Keratinocyte (primary cell): ENCODE measurements around the gene TOB2. TPM values are rescaled to one million over a fixed set of nuclear protein-coding genes. Genes with fewer than 3 reads are reported as not detected.

Experiments used
- DNase-seq: peaks from one replicate; pipeline ENCODE4 v3.0.0-alpha.2; 2011; ENCODE audit warnings: low read depth, missing footprints, low spot score
- FAIRE-seq: peaks from 2 replicates; lab custom pipeline; 2011; peaks lifted over from hg19 to GRCh38; lab: Jason Lieb, UNC
- H2AFZ ChIP-seq: 2 replicates; pipeline ENCODE4 v1.6.0; 2012; ENCODE audit warnings: low read length, control low read depth, inconsistent platforms; ENCODE audit not compliant: control insufficient read depth
- H3K27ac ChIP-seq: 2 replicates; pipeline ENCODE4 v1.5.1; 2011; ENCODE audit warnings: low read length; ENCODE audit not compliant: control insufficient read depth, insufficient read depth
- H3K27me3 ChIP-seq: 3 replicates; pipeline ENCODE4 v1.6.0; 2011; ENCODE audit warnings: low read length; ENCODE audit not compliant: control insufficient read depth, insufficient read depth; ENCODE audit errors: extremely low read depth
- H3K36me3 ChIP-seq, 2 experiments: 2 replicates in 1 of 2; 3 replicates in 1 of 2; pipeline ENCODE4 v1.5.1; 2011; ENCODE audit warnings: low read length in 2 of 2, mild to moderate bottlenecking in 1 of 2; ENCODE audit not compliant: control insufficient read depth in 2 of 2, insufficient read depth in 2 of 2; ENCODE audit errors: extremely low read depth in 1 of 2
- H3K4me1 ChIP-seq: 3 replicates; pipeline ENCODE4 v1.5.1; 2011; ENCODE audit warnings: low read length; ENCODE audit not compliant: control insufficient read depth, insufficient read depth; ENCODE audit errors: extremely low read depth
- H3K4me2 ChIP-seq: 3 replicates; pipeline ENCODE4 v1.6.0; 2011; ENCODE audit warnings: low read depth, low read length; ENCODE audit not compliant: control insufficient read depth, insufficient read depth; ENCODE audit errors: extremely low read depth
- H3K4me3 ChIP-seq, 3 experiments: fragments of 200-600 bp in 1 of 3; sonication (generic) in 1 of 3; 2 replicates in 2 of 3; 3 replicates in 1 of 3; pipeline ENCODE4 v1.5.1; 2011 to 2016; ENCODE audit warnings: low read length in 3 of 3, mild to moderate bottlenecking in 3 of 3, control low read depth in 2 of 3, inconsistent platforms in 1 of 3, low read depth in 1 of 3, mixed read lengths in 1 of 3, mixed run types in 1 of 3, moderate library complexity in 1 of 3; ENCODE audit not compliant: control insufficient read depth in 2 of 3, insufficient read depth in 2 of 3; ENCODE audit errors: extremely low read depth in 1 of 3
- H3K79me2 ChIP-seq: 2 replicates; pipeline ENCODE4 v1.6.0; 2012; ENCODE audit warnings: low read length; ENCODE audit not compliant: control insufficient read depth, insufficient read depth
- H3K9ac ChIP-seq: 3 replicates; pipeline ENCODE4 v1.6.0; 2011; ENCODE audit warnings: low read length; ENCODE audit not compliant: control insufficient read depth, insufficient read depth; ENCODE audit errors: extremely low read depth
- H3K9me1 ChIP-seq: 3 replicates; pipeline ENCODE4 v1.6.0; 2011; ENCODE audit warnings: low read length; ENCODE audit not compliant: control insufficient read depth, insufficient read depth; ENCODE audit errors: extremely low read depth
- H3K9me3 ChIP-seq: 2 replicates; pipeline ENCODE4 v1.5.1; 2012; ENCODE audit warnings: low read depth, low read length; ENCODE audit not compliant: control insufficient read depth
- H4K20me1 ChIP-seq: 3 replicates; pipeline ENCODE4 v1.6.0; 2011; ENCODE audit warnings: low read length; ENCODE audit not compliant: control insufficient read depth, insufficient read depth; ENCODE audit errors: extremely low read depth
- CTCF ChIP-seq, 3 experiments: IDR thresholded peaks in 1 of 3; conservative IDR thresholded peaks in 1 of 3; optimal IDR thresholded peaks in 1 of 3; 2 replicates in 2 of 3; 3 replicates in 1 of 3; pipeline versions ENCODE3 to v1.5.1; 2011; ENCODE audit warnings: low read length in 3 of 3, mild to moderate bottlenecking in 3 of 3, moderate library complexity in 2 of 3, control low read depth in 1 of 3, inconsistent platforms in 1 of 3; ENCODE audit not compliant: insufficient read depth in 2 of 3; ENCODE audit errors: extremely low read depth in 1 of 3
- EZH2 ChIP-seq: IDR thresholded peaks from one replicate; pipeline ENCODE4 v1.6.1; 2012; ENCODE audit warnings: inconsistent platforms, mild to moderate bottlenecking, low read length, moderate library complexity
- dilution Hi-C: fragments of 300-500 bp; cut with MboI; formaldehyde crosslinking; loops from one replicate; pipeline ENCODE4 v1.7.0; 2020; ENCODE audit warnings: low sequenced_read_pairs; ENCODE audit not compliant: extremely low pct_ligation_motif_present
- polyA plus RNA-seq, 5 experiments: library from polyadenylated mRNA; depleted of rRNA in 3 of 5; stranded (reverse) in 3 of 5; stranded (forward) in 1 of 5; unstranded in 1 of 5; fragments of >200 nt; gene quantifications; 1 replicate in 1 of 5; 2 replicates in 3 of 5; 3 replicates in 1 of 5; pipeline versions ENCODE4 v1.2.1 to v1.2.3, GENCODE V29; 2011 to 2012; ENCODE audit warnings: missing spikeins in 2 of 5, low read depth in 1 of 5, low replicate concordance in 1 of 5

TOB2 gene
- polyA plus RNA-seq, 1 donor (not counting 4 experiments of a cell fraction or from before 2014, with no cell fraction given) = 14.5 TPM

- dilution Hi-C loops = no loop called here
- H3K4me1 ChIP-seq = peaks cover 6% of the 10 kb centered on the region
- no peak overlapping the region for H2AFZ ChIP-seq
- no peaks in the 10 kb centered on the region for H3K9me3 ChIP-seq
- H3K79me2 ChIP-seq = no peaks in the 10 kb centered on the region
- TF ChIP-seq EZH2 (no peak), CTCF (optimal IDR thresholded peaks at IDR 0.05 in 1 of 3, IDR thresholded peaks at IDR 0.05 in 1 of 3, conservative IDR thresholded peaks at IDR 0.05 in 1 of 3; ENCODE audit: extremely low read depth in 1 of 3, insufficient read depth in 2 of 3, low read length in 3 of 3) (no peak)
- H3K27me3 ChIP-seq = no peaks in the 10 kb centered on the region
- H3K4me2 ChIP-seq = no peak overlapping the region
- H3K9ac ChIP-seq = no peak overlapping the region
- FAIRE-seq = no peak
- no peaks in the 10 kb centered on the region for H4K20me1 ChIP-seq
- H3K36me3 ChIP-seq = peaks cover 7 to 9% of the 10 kb centered on the region in 2 experiments
- no peaks in the 10 kb centered on the region for H3K9me1 ChIP-seq
- no peak overlapping the region for H3K27ac ChIP-seq
- H3K4me3 ChIP-seq = no peak overlapping the region
- no peak for DNase-seq
Observed at GRCh38 chr22:41397143-41397811, 49.3 kb downstream of the TOB2 start.

- FAIRE-seq = no peak
- no peaks in the 10 kb centered on the region for H3K27me3 ChIP-seq
- H3K9me3 ChIP-seq = no peaks in the 10 kb centered on the region
- peaks cover 7 to 9% of the 10 kb centered on the region in 2 experiments for H3K36me3 ChIP-seq
- no peak overlapping the region for H3K4me3 ChIP-seq
- no peaks in the 10 kb centered on the region for H4K20me1 ChIP-seq
- H3K79me2 ChIP-seq = no peaks in the 10 kb centered on the region
- H3K4me1 ChIP-seq = no peaks in the 10 kb centered on the region
- TF ChIP-seq CTCF (optimal IDR thresholded peaks at IDR 0.05 in 1 of 3, IDR thresholded peaks at IDR 0.05 in 1 of 3, conservative IDR thresholded peaks at IDR 0.05 in 1 of 3; ENCODE audit: extremely low read depth in 1 of 3, insufficient read depth in 2 of 3, low read length in 3 of 3) = no peak
- DNase-seq = no peak
- dilution Hi-C loops = no loop called here
- no peak overlapping the region for H2AFZ ChIP-seq
- H3K4me2 ChIP-seq = no peak overlapping the region
- no peak overlapping the region for H3K27ac ChIP-seq
- no peak overlapping the region for H3K9ac ChIP-seq
- H3K9me1 ChIP-seq = no peaks in the 10 kb centered on the region
Observed at GRCh38 chr22:41395531-41396240, 50.9 kb downstream of the TOB2 start.
